Activated CD4-positive, alpha-beta T cell treated with anti-CD3 and anti-CD28 coated beads, Interleukin-10, Interleukin-2, amounts not matched to agents 100 ng/mL and 50 ng/mL, durations not matched to agents 16 hours and 8 hours (primary cell): Measurements from ENCODE around the gene LRSAM1.

ENCODE experiments used
- DNase-seq: peaks from one replicate; pipeline ENCODE4 v3.0.0-alpha.2; 2020

The LRSAM1 gene

GRCh38 chr9:127537792-127538191, 86.5 kb downstream of the LRSAM1 start:
- DNase-seq = no peak

- DNase-seq = no peak
Observed at GRCh38 chr9:127538849-127539258, 87.5 kb downstream of the LRSAM1 start.

- no peak for DNase-seq
Observed at GRCh38 chr9:127539259-127539981, 88.1 kb downstream of the LRSAM1 start.

- DNase-seq = no peak
Observed at GRCh38 chr9:127539982-127540663, 88.8 kb downstream of the LRSAM1 start.

- DNase-seq = no peak
Observed at GRCh38 chr9:127540664-127541041, 89.3 kb downstream of the LRSAM1 start.

GRCh38 chr9:127541176-127541575, 89.9 kb downstream of the LRSAM1 start:
- no peak for DNase-seq

GRCh38 chr9:127541865-127542264, 90.6 kb downstream of the LRSAM1 start:
- DNase-seq = no peak

- no peak for DNase-seq
Observed at GRCh38 chr9:127543221-127543620, 91.9 kb downstream of the LRSAM1 start.

GRCh38 chr9:127543973-127544533, 92.7 kb downstream of the LRSAM1 start:
- no peak for DNase-seq

GRCh38 chr9:127545196-127546124, 94.2 kb downstream of the LRSAM1 start:
- DNase-seq = no peak

GRCh38 chr9:127546125-127546832, 95.0 kb downstream of the LRSAM1 start:
- DNase-seq = no peak

GRCh38 chr9:127548352-127548881, 97.1 kb downstream of the LRSAM1 start:
- no peak for DNase-seq

GRCh38 chr9:127549218-127549617, 97.9 kb downstream of the LRSAM1 start:
- DNase-seq = no peak

- DNase-seq = no peak
Observed at GRCh38 chr9:127549751-127550150, 98.4 kb downstream of the LRSAM1 start.

GRCh38 chr9:127550282-127550681, 99.0 kb downstream of the LRSAM1 start:
- no peak for DNase-seq

GRCh38 chr9:127550751-127551150, 99.4 kb downstream of the LRSAM1 start:
- DNase-seq = no peak
